ENCODE measurements around the gene IL17B. TPM values are rescaled to one million over a fixed set of nuclear protein-coding genes. Genes with fewer than 3 reads are reported as not detected.
A peak's percentile ranks its signal among the peaks of the same experiment; 100 is the strongest.

The IL17B gene
- total RNA-seq, 1 donor from 2014 or later = not detected

GRCh38 chr5:149349382-149349781 is 29.7 kb downstream of the IL17B start:
- Mint-ChIP-seq H3K36me3 (ENCODE audit: low read depth, unreplicated experiment) (peaks cover 44% of the 10 kb centered on the region), H3K4me3 (ENCODE audit: unreplicated experiment) (peak overlapping the region; percentile 50), H3K27ac (ENCODE audit: unreplicated experiment) (no peak overlapping the region), H3K9me3 (ENCODE audit: unreplicated experiment) (peaks cover 6% of the 10 kb centered on the region), H3K27me3 (ENCODE audit: unreplicated experiment) (peaks cover 14% of the 10 kb centered on the region), H3K4me1 (ENCODE audit: unreplicated experiment) (peaks cover 41% of the 10 kb centered on the region)
- no peak for DNase-seq (ENCODE audit: low spot score)
- no peak for TF ChIP-seq CTCF (IDR thresholded peaks at IDR 0.05; ENCODE audit: unreplicated experiment)

DNA sequence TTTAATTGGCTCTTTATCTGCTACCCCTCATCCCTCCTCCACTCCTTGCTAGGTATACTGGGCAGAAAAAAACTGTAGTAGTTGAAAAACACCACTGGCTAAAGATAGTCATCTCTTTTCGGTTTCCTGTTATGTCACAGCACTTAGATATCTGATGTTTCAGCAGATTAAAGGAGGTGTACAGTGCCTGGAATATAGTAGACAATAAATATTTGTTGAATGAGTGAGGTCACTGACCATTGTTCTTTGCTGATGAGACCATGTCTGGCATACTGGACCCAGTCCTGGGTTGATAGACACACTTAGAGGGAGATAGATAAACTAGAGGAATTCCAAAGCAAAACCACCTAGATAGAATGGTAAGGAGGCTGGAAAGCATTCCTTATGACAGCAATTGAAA is 30.6 kb downstream of the IL17B start:
- H3K36me3 Mint-ChIP-seq (ENCODE audit: low read depth, unreplicated experiment) = peaks cover 44% of the 10 kb centered on the region
- TF ChIP-seq CTCF (IDR thresholded peaks at IDR 0.05; ENCODE audit: unreplicated experiment) = no peak
- peak overlapping the region; percentile 61 for H3K4me3 Mint-ChIP-seq (ENCODE audit: unreplicated experiment)
- H3K9me3 Mint-ChIP-seq (ENCODE audit: unreplicated experiment) = peaks cover 6% of the 10 kb centered on the region
- no peak for DNase-seq (ENCODE audit: low spot score)
- H3K27ac Mint-ChIP-seq (ENCODE audit: unreplicated experiment) = peak overlapping the region; percentile 14
- peaks cover 50% of the 10 kb centered on the region for H3K4me1 Mint-ChIP-seq (ENCODE audit: unreplicated experiment)
- H3K27me3 Mint-ChIP-seq (ENCODE audit: unreplicated experiment) = peaks cover 14% of the 10 kb centered on the region

- H3K4me3 Mint-ChIP-seq (ENCODE audit: unreplicated experiment) = peak overlapping the region; percentile 91
- no peak for TF ChIP-seq CTCF (IDR thresholded peaks at IDR 0.05; ENCODE audit: unreplicated experiment)
- peaks cover 19% of the 10 kb centered on the region for H3K27me3 Mint-ChIP-seq (ENCODE audit: unreplicated experiment)
- H3K9me3 Mint-ChIP-seq (ENCODE audit: unreplicated experiment) = peaks cover 6% of the 10 kb centered on the region
- H3K4me1 Mint-ChIP-seq (ENCODE audit: unreplicated experiment) = peaks cover 53% of the 10 kb centered on the region
- no peak for DNase-seq (ENCODE audit: low spot score)
- H3K27ac Mint-ChIP-seq (ENCODE audit: unreplicated experiment) = peak overlapping the region; percentile 57
- peaks cover 43% of the 10 kb centered on the region for H3K36me3 Mint-ChIP-seq (ENCODE audit: low read depth, unreplicated experiment)
Measured at GRCh38 chr5:149345892-149346222, 33.2 kb downstream of the IL17B start.

DNA sequence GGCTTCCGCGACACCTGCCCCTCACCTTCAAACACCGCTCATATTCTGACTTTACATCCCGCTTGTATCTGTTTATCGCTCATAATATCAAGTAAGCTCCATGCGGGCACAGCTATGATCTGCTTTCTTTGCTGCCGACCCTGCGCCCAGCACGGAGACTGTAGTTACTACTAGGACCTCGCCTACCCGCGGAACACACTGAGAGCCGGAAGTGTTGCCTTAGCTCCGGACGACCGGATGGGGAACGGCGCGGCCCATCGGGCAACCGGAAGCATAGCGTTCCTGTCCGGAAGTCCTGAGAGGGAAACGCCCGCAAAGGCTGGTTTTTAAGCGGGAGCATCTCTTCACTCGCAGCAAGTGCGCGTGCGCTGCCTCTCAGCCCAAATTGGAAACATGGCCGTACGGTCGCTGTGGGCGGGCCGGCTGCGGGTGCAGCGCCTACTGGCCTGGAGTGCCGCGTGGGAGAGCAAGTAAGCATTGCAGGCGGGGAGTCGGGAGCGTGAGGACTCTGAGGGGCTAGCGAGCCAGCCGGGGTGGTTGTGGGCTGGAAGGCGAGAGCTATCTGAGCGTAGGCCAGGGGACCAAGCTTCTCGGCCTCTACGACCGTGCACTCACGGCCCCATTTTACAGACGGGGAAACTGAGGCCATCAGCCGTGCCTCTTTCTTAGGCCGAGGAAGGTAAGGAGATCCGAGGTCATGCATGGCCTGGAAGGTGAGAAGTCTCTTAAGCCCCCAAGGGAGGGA is 33.8 kb downstream of the IL17B start, which contains the start of gene GRPEL2:
TSS of gene GRPEL2 (plus strand) at position 353 of the 745 bp plus-strand sequence. CDS start at position 394, 41 bp downstream.
- Mint-ChIP-seq H3K4me1 (ENCODE audit: unreplicated experiment) (peaks cover 54% of the 10 kb centered on the region), H3K9me3 (ENCODE audit: unreplicated experiment) (peaks cover 6% of the 10 kb centered on the region), H3K4me3 (ENCODE audit: unreplicated experiment) (peak within 1 kb of the TSS; percentile 91), H3K27me3 (ENCODE audit: unreplicated experiment) (peaks cover 19% of the 10 kb centered on the region), H3K36me3 (ENCODE audit: low read depth, unreplicated experiment) (peaks cover 43% of the 10 kb centered on the region), H3K27ac (ENCODE audit: unreplicated experiment) (peak within 1 kb of the TSS; percentile 97)
- no peak for TF ChIP-seq CTCF (IDR thresholded peaks at IDR 0.05; ENCODE audit: unreplicated experiment)
- DNase-seq (ENCODE audit: low spot score) = peak; percentile 92

DNA sequence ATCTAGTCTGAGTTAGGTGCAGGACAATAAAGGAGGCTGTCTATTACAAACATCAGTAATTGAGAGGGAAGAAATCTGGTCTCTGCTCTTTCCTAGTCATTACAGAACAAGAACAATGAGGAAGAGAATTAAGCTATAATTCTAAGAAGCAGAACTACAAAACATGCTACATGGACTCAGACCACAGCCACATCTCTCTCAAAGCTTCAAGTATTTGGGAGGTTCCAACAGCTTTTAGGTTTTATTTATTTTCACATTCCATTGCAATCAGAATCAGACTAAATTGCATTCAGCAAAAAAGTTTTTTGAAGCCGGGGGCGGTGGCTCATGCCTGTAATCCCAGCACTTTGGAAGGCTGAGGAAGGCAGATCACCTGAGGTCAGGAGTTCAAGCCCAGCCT is 34.9 kb downstream of the IL17B start:
- Mint-ChIP-seq H3K4me3 (ENCODE audit: unreplicated experiment) (peak overlapping the region; percentile 53), H3K27me3 (ENCODE audit: unreplicated experiment) (peaks cover 21% of the 10 kb centered on the region), H3K27ac (ENCODE audit: unreplicated experiment) (peak overlapping the region; percentile 97), H3K9me3 (ENCODE audit: unreplicated experiment) (peaks cover 6% of the 10 kb centered on the region), H3K36me3 (ENCODE audit: low read depth, unreplicated experiment) (peaks cover 44% of the 10 kb centered on the region), H3K4me1 (ENCODE audit: unreplicated experiment) (peaks cover 58% of the 10 kb centered on the region)
- DNase-seq (ENCODE audit: low spot score) = no peak
- TF ChIP-seq CTCF (IDR thresholded peaks at IDR 0.05; ENCODE audit: unreplicated experiment) = no peak
